ENCODE data around the gene BIVM.

The BIVM gene

DNA sequence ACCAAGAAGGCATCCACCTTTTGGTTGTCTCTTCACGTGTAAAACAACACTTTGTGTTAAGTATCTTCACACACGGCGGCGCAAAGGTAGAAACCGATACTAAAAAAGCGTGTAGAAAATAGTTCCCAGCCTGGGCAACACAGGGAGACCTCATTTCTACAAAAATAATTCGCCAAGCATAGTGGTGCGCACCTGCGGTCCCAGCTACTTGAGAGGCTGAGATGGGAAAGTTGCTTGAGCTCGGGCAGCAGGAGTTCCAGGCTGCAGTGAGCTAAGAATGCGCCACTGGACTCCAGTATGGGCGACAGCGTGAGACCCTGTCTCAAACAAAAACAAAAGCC lies 46.3 kb downstream of the BIVM start:
- Histone ChIP-seq H3K4me3 (ENCODE audit: extremely low read depth, insufficient read depth, low read length, poor library complexity, severe bottlenecking) (peak overlapping the region; percentile 98), H3K4me1 (ENCODE audit: control insufficient read depth, insufficient read depth, low read length, poor library complexity, severe bottlenecking) (no peaks in the 10 kb centered on the region), H3K36me3 (ENCODE audit: control insufficient read depth, insufficient read depth, low read length) (no peaks in the 10 kb centered on the region), H3K9me3 (ENCODE audit: control insufficient read depth, low read length) (no peaks in the 10 kb centered on the region), H3K27ac (ENCODE audit: low read depth, low read length, severe bottlenecking) (peak overlapping the region; percentile 94)
- 5 to 8% methylated on average over 13 of the region's 13 CpGs for WGBS, 2 experiments (ENCODE audit: insufficient coverage in 2 of 2)

DNA sequence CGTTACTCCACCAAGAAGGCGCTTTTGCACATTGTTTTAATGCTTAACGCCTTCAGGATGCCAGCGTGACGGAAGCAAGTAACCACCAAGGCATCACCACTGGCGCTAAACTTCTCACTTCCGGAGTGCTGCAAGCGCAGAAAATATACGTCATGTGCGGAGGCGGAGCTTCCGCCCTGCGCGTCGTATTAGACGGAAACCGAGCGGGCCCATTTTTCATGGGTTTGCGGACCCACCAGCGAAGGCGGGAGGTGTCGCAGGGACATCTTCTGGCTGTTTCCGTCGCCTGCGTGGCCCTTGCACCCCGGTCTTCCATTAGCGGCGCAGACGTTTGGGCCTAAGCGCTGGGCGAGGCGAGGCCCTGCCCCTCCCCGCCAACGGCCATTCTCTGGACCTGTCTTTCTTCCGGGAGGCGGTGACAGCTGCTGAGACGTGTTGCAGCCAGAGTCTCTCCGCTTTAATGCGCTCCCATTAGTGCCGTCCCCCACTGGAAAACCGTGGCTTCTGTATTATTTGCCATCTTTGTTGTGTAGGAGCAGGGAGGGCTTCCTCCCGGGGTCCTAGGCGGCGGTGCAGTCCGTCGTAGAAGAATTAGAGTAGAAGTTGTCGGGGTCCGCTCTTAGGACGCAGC lies 46.8 kb downstream of the BIVM start, which contains the start of gene ERCC5:
TSS of gene ERCC5 (plus strand) at position 403 of the 631 bp plus-strand sequence. CDS start 235 bp downstream, outside the sequence.
- H3K9me3 ChIP-seq (ENCODE audit: control insufficient read depth, low read length) = no peaks in the 10 kb centered on the region
- 0% methylated on average over 37 to 38 of the region's 49 CpGs for WGBS, 2 experiments (ENCODE audit: insufficient coverage in 2 of 2)
- H3K27ac ChIP-seq (ENCODE audit: low read depth, low read length, severe bottlenecking) = peak within 1 kb of the TSS; percentile 94
- H3K4me3 ChIP-seq (ENCODE audit: extremely low read depth, insufficient read depth, low read length, poor library complexity, severe bottlenecking) = peak within 1 kb of the TSS; percentile 98
- no peaks in the 10 kb centered on the region for H3K4me1 ChIP-seq (ENCODE audit: control insufficient read depth, insufficient read depth, low read length, poor library complexity, severe bottlenecking)
- no peaks in the 10 kb centered on the region for H3K36me3 ChIP-seq (ENCODE audit: control insufficient read depth, insufficient read depth, low read length)

DNA sequence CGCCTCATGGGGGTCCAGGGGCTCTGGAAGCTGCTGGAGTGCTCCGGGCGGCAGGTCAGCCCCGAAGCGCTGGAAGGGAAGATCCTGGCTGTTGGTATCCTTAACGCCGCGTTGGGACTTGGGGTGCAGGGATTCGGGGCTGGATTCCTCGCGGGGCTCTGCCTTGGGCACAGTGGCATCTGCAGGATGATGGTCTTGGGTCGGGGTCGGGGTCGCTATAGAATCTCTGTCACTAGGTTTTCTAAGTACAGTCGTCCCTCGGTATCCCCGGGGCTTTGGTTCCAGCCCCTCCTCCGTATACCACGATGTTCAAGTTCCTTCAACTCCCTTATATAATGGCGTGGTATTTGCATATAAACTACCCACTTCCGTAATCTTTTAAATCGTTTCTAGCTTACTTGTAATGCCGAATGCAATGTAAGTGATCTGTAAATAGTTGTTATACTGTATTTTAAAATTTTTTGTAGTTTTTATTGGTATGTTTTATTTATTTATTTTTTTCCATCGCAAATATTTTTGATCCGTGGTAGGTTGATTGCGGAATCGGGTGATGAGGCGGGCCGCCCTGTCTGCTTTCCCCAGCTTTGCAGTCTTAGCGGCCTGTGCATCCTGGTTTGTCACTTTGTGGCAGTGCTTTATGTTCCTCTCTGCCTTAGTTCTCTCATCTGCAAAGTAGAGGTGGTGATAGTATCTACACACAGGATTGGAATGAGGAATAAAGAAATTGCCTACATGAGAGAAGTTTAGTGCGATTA lies 47.5 kb downstream of the BIVM start:
- WGBS, 2 experiments (ENCODE audit: insufficient coverage in 2 of 2) = 1% methylated on average over 14 to 17 of the region's 31 CpGs
- Histone ChIP-seq H3K27ac (ENCODE audit: low read depth, low read length, severe bottlenecking) (peak overlapping the region; percentile 94), H3K4me3 (ENCODE audit: extremely low read depth, insufficient read depth, low read length, poor library complexity, severe bottlenecking) (peak overlapping the region; percentile 98), H3K36me3 (ENCODE audit: control insufficient read depth, insufficient read depth, low read length) (no peaks in the 10 kb centered on the region), H3K4me1 (ENCODE audit: control insufficient read depth, insufficient read depth, low read length, poor library complexity, severe bottlenecking) (no peaks in the 10 kb centered on the region), H3K9me3 (ENCODE audit: control insufficient read depth, low read length) (no peaks in the 10 kb centered on the region)

DNA sequence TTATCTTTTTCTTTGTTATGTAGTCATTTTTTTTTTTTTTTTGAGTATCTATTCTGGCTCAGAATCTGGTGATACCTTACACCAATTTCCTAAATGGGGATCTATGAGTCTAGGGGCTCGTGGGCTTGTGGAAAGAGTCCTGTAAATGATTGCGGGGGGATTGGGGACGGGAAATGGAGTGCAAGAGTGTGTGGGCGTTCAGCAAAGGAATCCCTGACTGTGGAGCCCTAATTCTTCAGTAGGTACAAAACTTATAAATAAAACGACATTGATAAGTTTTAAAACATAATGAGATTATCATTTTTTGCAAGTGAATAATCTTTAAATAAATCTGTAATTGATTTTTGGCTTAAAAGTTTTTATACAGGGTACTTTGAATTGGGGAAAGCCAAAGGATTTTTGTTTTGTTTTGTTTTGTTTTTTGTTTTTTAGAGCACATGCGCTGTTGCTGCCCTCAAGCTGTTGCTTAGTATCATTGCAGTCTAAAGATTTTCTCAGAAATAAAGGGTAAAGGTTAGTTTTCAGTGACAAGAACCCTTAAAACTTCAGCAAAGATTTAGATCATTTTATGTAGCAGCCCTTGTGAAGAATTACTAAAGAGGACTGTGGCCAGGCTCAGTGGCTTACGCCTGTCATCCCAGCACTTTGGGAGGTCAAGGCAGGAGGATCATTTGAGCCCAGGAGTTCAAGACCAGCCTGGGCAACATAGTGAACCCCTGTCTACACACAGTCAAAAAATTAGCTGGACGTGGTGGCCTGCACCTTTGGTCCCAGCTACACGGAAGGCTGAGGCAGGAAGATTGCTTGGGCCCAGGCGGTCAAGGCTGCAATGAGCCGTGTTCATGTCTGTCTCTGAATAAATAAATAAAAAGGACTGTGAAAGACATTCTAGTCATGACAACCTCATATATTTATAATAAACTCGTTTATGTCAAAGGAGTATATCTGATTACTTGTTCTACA lies 48.6 kb downstream of the BIVM start:
- H3K36me3 ChIP-seq (ENCODE audit: control insufficient read depth, insufficient read depth, low read length) = no peaks in the 10 kb centered on the region
- H3K9me3 ChIP-seq (ENCODE audit: control insufficient read depth, low read length) = no peaks in the 10 kb centered on the region
- H3K4me3 ChIP-seq (ENCODE audit: extremely low read depth, insufficient read depth, low read length, poor library complexity, severe bottlenecking) = peak overlapping the region; percentile 98
- no peaks in the 10 kb centered on the region for H3K4me1 ChIP-seq (ENCODE audit: control insufficient read depth, insufficient read depth, low read length, poor library complexity, severe bottlenecking)
- peak overlapping the region; percentile 59 for H3K27ac ChIP-seq (ENCODE audit: low read depth, low read length, severe bottlenecking)
- 13 to 60% methylated on average over 3 to 7 of the region's 12 CpGs for WGBS, 2 experiments (ENCODE audit: insufficient coverage in 2 of 2)

DNA sequence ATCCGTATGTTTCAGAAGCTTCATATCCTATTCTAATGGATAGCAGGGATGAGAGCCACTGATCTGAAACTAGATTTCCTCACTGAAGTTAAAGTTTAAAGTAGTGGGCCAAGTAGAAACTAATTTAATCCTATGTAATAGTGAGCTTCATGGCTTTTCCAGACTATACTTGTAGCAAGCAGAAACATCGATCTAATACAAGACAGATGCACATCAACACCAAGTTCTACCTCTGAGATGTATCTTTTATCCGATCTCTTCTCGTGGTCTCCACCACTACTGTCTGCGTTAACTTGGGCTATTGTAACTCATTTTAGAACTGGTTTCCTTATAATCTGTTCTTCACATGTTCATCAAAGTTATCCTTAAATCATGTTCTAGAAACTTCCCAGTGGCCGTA lies 50.0 kb downstream of the BIVM start:
- Histone ChIP-seq H3K27ac (ENCODE audit: low read depth, low read length, severe bottlenecking) (no peak overlapping the region), H3K36me3 (ENCODE audit: control insufficient read depth, insufficient read depth, low read length) (peaks cover 5% of the 10 kb centered on the region), H3K4me3 (ENCODE audit: extremely low read depth, insufficient read depth, low read length, poor library complexity, severe bottlenecking) (no peak overlapping the region), H3K4me1 (ENCODE audit: control insufficient read depth, insufficient read depth, low read length, poor library complexity, severe bottlenecking) (no peaks in the 10 kb centered on the region), H3K9me3 (ENCODE audit: control insufficient read depth, low read length) (no peaks in the 10 kb centered on the region)
- WGBS, 2 experiments (ENCODE audit: insufficient coverage in 2 of 2) = 92 to 95% methylated on average over 4 to 5 of the region's 6 CpGs

DNA sequence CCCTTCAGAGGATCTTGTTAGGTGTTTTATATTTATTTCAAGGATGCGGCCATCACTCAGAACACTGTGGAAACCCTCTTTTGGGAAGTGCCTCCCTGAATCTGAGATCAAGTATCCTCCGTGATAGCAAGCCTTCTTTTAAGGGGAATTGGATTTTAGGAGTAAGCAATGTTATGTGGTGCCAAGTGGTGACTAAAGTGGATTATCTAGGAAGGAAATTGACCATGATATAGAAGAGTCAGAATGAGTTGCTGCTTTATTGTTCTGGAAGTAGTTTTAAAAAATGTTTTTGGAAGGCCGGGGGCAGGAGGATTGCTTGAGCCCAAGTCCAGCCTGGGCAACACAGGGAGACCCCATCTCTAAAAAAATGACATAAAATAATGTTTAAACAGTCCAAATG lies 53.6 kb downstream of the BIVM start:
- Histone ChIP-seq H3K9me3 (ENCODE audit: control insufficient read depth, low read length) (no peaks in the 10 kb centered on the region), H3K27ac (ENCODE audit: low read depth, low read length, severe bottlenecking) (no peak overlapping the region), H3K36me3 (ENCODE audit: control insufficient read depth, insufficient read depth, low read length) (peaks cover 23% of the 10 kb centered on the region), H3K4me1 (ENCODE audit: control insufficient read depth, insufficient read depth, low read length, poor library complexity, severe bottlenecking) (no peaks in the 10 kb centered on the region), H3K4me3 (ENCODE audit: extremely low read depth, insufficient read depth, low read length, poor library complexity, severe bottlenecking) (no peak overlapping the region)
- 89 to 100% methylated on average over 2 of the region's 3 CpGs for WGBS, 2 experiments (ENCODE audit: insufficient coverage in 2 of 2)

DNA sequence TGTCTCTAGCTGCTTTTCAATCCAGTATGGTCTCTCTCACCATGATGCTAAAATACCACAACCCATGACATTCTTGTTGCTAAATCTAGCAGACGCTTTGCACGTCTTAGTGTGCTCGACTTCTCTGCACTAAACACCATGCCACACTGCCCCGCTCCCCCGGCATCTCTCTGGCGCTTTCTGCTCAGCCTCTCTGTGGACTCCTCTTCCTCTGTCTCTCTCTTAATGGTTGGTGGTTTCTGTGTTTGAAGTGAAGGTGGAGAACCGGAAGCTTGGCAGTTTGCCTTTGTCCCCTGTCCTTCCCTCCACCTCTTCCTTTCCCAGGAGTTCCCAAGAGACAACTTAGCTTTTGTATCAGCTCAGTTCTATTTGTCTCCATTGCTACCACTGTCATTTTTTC lies 55.8 kb downstream of the BIVM start:
- peaks cover 42% of the 10 kb centered on the region for H3K36me3 ChIP-seq (ENCODE audit: control insufficient read depth, insufficient read depth, low read length)
- H3K9me3 ChIP-seq (ENCODE audit: control insufficient read depth, low read length) = no peaks in the 10 kb centered on the region
- no peak overlapping the region for H3K4me3 ChIP-seq (ENCODE audit: extremely low read depth, insufficient read depth, low read length, poor library complexity, severe bottlenecking)
- H3K27ac ChIP-seq (ENCODE audit: low read depth, low read length, severe bottlenecking) = no peak overlapping the region
- no peaks in the 10 kb centered on the region for H3K4me1 ChIP-seq (ENCODE audit: control insufficient read depth, insufficient read depth, low read length, poor library complexity, severe bottlenecking)
- WGBS, 2 experiments (ENCODE audit: insufficient coverage in 2 of 2) = 95 to 100% methylated on average over 2 to 4 of the region's 7 CpGs

DNA sequence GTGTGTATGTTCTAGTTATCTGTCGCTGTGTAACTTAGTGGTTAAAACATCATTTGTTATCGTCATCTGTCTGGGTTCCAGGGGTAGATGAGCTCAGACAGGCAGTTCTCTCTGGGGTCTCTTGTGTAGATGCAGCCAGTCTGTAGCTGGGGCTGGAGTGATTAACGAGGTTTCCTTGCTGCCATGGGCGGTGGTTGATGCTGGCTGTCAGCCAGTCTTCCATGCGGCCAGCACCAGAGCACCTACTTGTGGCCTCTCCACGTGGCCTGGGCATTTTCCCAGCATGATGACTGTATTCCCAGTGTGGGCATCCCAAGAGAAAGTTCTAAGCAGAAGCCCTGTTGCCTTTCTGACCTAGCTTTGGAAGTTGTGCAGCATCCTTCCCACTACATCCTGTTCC lies 57.6 kb downstream of the BIVM start:
- Histone ChIP-seq H3K9me3 (ENCODE audit: control insufficient read depth, low read length) (no peaks in the 10 kb centered on the region), H3K36me3 (ENCODE audit: control insufficient read depth, insufficient read depth, low read length) (peaks cover 55% of the 10 kb centered on the region), H3K4me1 (ENCODE audit: control insufficient read depth, insufficient read depth, low read length, poor library complexity, severe bottlenecking) (no peaks in the 10 kb centered on the region), H3K4me3 (ENCODE audit: extremely low read depth, insufficient read depth, low read length, poor library complexity, severe bottlenecking) (no peak overlapping the region), H3K27ac (ENCODE audit: low read depth, low read length, severe bottlenecking) (no peak overlapping the region)
- WGBS, 2 experiments (ENCODE audit: insufficient coverage in 2 of 2) = 76 to 87% methylated on average over 5 to 6 of the region's 6 CpGs

DNA sequence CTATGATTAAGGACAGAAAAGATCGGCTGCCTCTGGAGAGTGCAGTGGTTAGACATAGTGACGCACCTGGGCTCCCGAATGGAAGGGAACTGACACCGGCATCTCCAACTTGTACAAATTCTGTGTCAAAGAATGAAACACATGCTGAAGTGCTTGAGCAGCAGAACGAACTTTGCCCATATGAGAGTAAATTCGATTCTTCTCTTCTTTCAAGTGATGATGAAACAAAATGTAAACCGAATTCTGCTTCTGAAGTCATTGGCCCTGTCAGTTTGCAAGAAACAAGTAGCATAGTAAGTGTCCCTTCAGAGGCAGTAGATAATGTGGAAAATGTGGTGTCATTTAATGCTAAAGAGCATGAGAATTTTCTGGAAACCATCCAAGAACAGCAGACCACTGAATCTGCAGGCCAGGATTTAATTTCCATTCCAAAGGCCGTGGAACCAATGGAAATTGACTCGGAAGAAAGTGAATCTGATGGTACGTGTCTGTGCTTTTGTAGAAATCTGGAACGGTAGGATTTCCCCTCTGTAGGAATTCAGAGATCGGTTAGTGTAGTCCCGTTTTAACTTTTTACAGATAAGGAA lies 63.8 kb downstream of the BIVM start:
- Histone ChIP-seq H3K4me3 (ENCODE audit: extremely low read depth, insufficient read depth, low read length, poor library complexity, severe bottlenecking) (no peak overlapping the region), H3K36me3 (ENCODE audit: control insufficient read depth, insufficient read depth, low read length) (peaks cover 76% of the 10 kb centered on the region), H3K9me3 (ENCODE audit: control insufficient read depth, low read length) (no peaks in the 10 kb centered on the region), H3K4me1 (ENCODE audit: control insufficient read depth, insufficient read depth, low read length, poor library complexity, severe bottlenecking) (no peaks in the 10 kb centered on the region), H3K27ac (ENCODE audit: low read depth, low read length, severe bottlenecking) (no peak overlapping the region)
- 93 to 94% methylated on average over 12 to 13 of the region's 13 CpGs for WGBS, 2 experiments (ENCODE audit: insufficient coverage in 2 of 2)

DNA sequence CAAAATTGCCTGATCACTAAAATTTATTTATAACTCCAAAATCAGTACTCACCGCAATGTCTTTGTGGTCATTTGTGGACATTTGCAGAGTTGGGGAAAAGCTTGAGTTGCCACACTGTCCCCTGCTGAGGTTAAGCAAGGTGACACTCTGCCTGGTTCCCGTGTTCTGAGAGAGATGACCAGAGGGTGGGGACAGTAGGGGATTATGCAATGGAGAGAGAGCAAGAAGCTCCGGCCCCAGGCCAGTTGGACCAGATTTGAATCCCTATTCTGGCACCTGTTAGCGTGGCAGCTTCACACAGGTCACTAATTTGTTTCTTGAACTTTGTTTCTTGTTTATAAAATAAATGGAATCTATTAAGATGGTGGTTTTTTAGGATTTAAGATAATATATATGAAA lies 64.7 kb downstream of the BIVM start:
- peaks cover 73% of the 10 kb centered on the region for H3K36me3 ChIP-seq (ENCODE audit: control insufficient read depth, insufficient read depth, low read length)
- WGBS, 2 experiments (ENCODE audit: insufficient coverage in 2 of 2) = 71 to 89% methylated on average over 2 to 4 of the region's 4 CpGs
- H3K27ac ChIP-seq (ENCODE audit: low read depth, low read length, severe bottlenecking) = no peak overlapping the region
- H3K9me3 ChIP-seq (ENCODE audit: control insufficient read depth, low read length) = no peaks in the 10 kb centered on the region
- no peaks in the 10 kb centered on the region for H3K4me1 ChIP-seq (ENCODE audit: control insufficient read depth, insufficient read depth, low read length, poor library complexity, severe bottlenecking)
- no peak overlapping the region for H3K4me3 ChIP-seq (ENCODE audit: extremely low read depth, insufficient read depth, low read length, poor library complexity, severe bottlenecking)
